ENCODE measurements around the gene CDH4.

Gene CDH4

DNA sequence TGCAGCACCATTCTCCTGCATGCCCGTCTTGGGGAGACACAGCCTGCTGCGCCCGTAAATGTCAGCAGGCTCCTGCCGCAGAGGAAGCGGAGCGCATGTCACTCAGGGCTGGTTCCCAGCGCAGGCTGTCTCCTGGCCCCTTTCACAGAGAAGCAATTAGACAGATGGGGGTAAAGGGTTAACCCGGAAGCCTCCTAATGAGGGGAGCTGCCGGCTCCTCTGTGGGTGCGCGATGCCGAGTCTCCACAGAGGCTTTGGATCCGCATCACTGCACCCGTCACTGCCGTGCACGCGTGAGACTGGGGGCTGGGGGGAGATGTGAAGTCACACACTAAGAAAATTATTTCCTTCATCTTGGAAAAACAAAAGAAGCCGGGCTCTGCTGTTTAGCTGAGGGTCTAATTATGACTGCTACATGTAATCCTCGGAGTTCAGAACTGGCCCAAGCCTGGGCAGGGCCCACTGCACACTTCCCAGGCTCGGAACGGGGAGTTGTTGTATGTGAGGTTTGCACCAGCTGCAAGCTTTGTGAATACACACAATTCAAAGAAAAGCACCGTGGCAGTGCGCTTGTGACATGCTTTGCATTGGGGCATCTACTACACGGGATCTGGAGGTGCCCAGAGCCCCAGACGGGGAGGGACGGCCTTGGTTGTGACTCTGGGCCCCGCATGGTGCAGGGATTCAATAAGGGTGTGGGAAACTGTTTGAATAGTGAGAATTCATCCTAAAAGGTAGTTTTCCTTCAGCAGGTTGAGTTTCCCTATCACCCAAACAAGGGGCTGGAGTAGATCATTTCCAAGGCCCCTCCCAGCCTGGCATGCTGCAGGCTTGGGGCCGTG lies 482.1 kb downstream of the CDH4 start:
- Histone ChIP-seq H2BK120ac (ENCODE audit: low read depth, low read length) (no peak overlapping the region), H3K23ac (ENCODE audit: low read depth, low read length, poor library complexity) (no peak overlapping the region), H3K4me3 (ENCODE audit: low read length in 2 of 2) (no peak overlapping the region), H2BK12ac (ENCODE audit: low read length) (peak overlapping the region; percentile 82), H3K79me1 (ENCODE audit: low read depth, low read length) (no peaks in the 10 kb centered on the region), H3K18ac (ENCODE audit: low read length) (peak overlapping the region; percentile 76), H2BK5ac (ENCODE audit: low read length) (peak overlapping the region; percentile 19), H2AK5ac (ENCODE audit: low read depth, low read length) (no peak overlapping the region), H3K27ac (replicated peaks; ENCODE audit: low read length) (no peak overlapping the region), H3K9ac (ENCODE audit: low read depth, low read length, poor library complexity) (peak overlapping the region; percentile 22), H2AFZ (ENCODE audit: low read length) (peak overlapping the region; percentile 57), H4K8ac (ENCODE audit: low read depth, low read length) (no peak overlapping the region), H3K36me3 (replicated peaks in 1 of 2; ENCODE audit: control insufficient read depth in 2 of 2, insufficient read depth in 2 of 2, low read length in 2 of 2) (no peaks in the 10 kb centered on the region), H3K14ac (ENCODE audit: low read length) (no peak overlapping the region), H3K4ac (ENCODE audit: low read length) (no peak overlapping the region), H3K27me3 (ENCODE audit: control insufficient read depth in 3 of 3, insufficient read depth in 3 of 3, low read depth in 1 of 3, low read length in 3 of 3) (no peaks in the 10 kb centered on the region), H2BK15ac (ENCODE audit: low read length) (no peak overlapping the region), H3K4me1 (ENCODE audit: control insufficient read depth in 2 of 2, insufficient read depth in 1 of 2, low read depth in 1 of 2, low read length in 2 of 2) (peaks cover 20 to 21% of the 10 kb centered on the region in 2 donors), H3K9me3 (replicated peaks in 1 of 2; ENCODE audit: control insufficient read depth in 2 of 2, insufficient read depth in 1 of 2, low read depth in 1 of 2, low read length in 2 of 2) (peaks cover 0 to 2% of the 10 kb centered on the region in 2 donors), H4K91ac (ENCODE audit: low read depth, low read length, poor library complexity) (no peak overlapping the region), H3K4me2 (ENCODE audit: insufficient read depth, low read length, poor library complexity, severe bottlenecking) (no peak overlapping the region)
- WGBS, 2 donors (ENCODE audit: extremely low coverage in 2 of 2, insufficient read length in 2 of 2, insufficient replicate concordance in 1 of 2) = no CpG with 5 or more reads among the region's 28 CpGs
- DNase-seq (ENCODE audit: low spot score) = no peak

DNA sequence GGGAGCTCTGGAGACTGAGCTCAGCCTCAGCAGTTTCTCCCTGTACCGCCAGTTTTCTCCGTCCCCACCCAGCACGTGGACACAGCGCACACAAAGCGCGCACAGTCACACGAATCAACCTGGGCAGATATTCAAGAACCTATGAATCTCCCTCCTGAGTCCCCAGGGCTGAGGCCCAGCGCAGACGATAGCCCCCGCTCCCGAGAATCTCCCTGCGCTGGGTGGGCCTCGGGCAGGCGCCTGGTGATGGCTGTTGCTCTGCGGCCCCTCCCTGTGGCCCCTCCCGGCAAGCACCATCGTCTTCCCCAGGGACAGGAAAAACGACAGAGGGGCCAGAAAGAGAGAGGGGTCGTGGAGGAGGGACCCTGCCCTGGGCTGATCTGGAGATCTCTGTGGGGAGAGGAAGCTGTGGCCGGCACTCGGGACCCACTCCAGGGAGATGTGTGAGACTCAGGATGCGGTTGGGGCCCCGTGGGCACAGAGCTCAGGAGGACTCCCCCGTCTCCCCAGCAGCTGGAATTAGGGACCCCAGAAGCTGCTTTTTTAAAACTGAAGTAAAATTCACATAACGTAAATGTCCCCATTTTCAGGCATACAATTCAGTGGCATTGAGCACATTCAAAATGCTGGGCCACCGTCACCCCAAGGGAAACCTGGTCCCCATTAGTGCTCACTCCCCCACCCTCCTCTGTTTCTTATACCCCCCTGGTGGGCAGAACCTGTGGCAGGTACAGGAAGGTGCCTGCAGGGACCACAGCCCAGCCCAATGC lies 482.9 kb downstream of the CDH4 start:
- no peaks in the 10 kb centered on the region for H3K27me3 ChIP-seq (ENCODE audit: control insufficient read depth in 3 of 3, insufficient read depth in 3 of 3, low read depth in 1 of 3, low read length in 3 of 3)
- H3K27ac ChIP-seq (replicated peaks; ENCODE audit: low read length) = no peak overlapping the region
- no CpG with 5 or more reads among the region's 26 CpGs for WGBS, 2 donors (ENCODE audit: extremely low coverage in 2 of 2, insufficient read length in 2 of 2, insufficient replicate concordance in 1 of 2)

DNA sequence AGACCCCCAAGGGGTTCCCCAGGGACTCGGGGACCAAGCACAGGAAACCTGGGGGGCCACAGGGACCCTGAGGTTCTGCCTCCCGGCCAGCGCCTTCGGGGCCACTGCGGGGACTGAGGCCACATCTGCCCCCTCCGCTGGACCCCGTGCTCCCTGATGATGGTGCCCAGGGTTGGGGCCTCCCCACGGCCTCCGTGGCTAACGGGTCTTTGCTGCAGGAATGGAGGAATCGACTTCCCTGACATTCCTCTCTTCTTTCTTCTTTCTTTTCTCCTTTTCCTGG lies 483.4 kb downstream of the CDH4 start:
- H3K4me3 ChIP-seq (ENCODE audit: low read length in 2 of 2) = no peak overlapping the region
- H3K23ac ChIP-seq (ENCODE audit: low read depth, low read length, poor library complexity) = no peak overlapping the region
- H3K9me3 ChIP-seq (replicated peaks in 1 of 2; ENCODE audit: control insufficient read depth in 2 of 2, insufficient read depth in 1 of 2, low read depth in 1 of 2, low read length in 2 of 2) = peaks cover 0 to 2% of the 10 kb centered on the region in 2 donors
- H3K36me3 ChIP-seq (replicated peaks in 1 of 2; ENCODE audit: control insufficient read depth in 2 of 2, insufficient read depth in 2 of 2, low read length in 2 of 2) = no peaks in the 10 kb centered on the region
- H2AK5ac ChIP-seq (ENCODE audit: low read depth, low read length) = peak overlapping the region; percentile 60
- H2BK5ac ChIP-seq (ENCODE audit: low read length) = no peak overlapping the region
- no peak overlapping the region for H3K27ac ChIP-seq (replicated peaks; ENCODE audit: low read length)
- peak overlapping the region; percentile 50 for H2BK15ac ChIP-seq (ENCODE audit: low read length)
- H3K4ac ChIP-seq (ENCODE audit: low read length) = no peak overlapping the region
- H2BK120ac ChIP-seq (ENCODE audit: low read depth, low read length) = no peak overlapping the region
- H3K14ac ChIP-seq (ENCODE audit: low read length) = no peak overlapping the region
- no peak overlapping the region for H3K4me2 ChIP-seq (ENCODE audit: insufficient read depth, low read length, poor library complexity, severe bottlenecking)
- DNase-seq (ENCODE audit: low spot score) = no peak
- H3K4me1 ChIP-seq (ENCODE audit: control insufficient read depth in 2 of 2, insufficient read depth in 1 of 2, low read depth in 1 of 2, low read length in 2 of 2) = peaks cover 13 to 16% of the 10 kb centered on the region in 2 donors
- H2AFZ ChIP-seq (ENCODE audit: low read length) = no peak overlapping the region
- no peak overlapping the region for H2BK12ac ChIP-seq (ENCODE audit: low read length)
- H3K27me3 ChIP-seq (ENCODE audit: control insufficient read depth in 3 of 3, insufficient read depth in 3 of 3, low read depth in 1 of 3, low read length in 3 of 3) = no peaks in the 10 kb centered on the region
- H3K79me1 ChIP-seq (ENCODE audit: low read depth, low read length) = no peaks in the 10 kb centered on the region
- no peak overlapping the region for H3K9ac ChIP-seq (ENCODE audit: low read depth, low read length, poor library complexity)
- H4K91ac ChIP-seq (ENCODE audit: low read depth, low read length, poor library complexity) = peak overlapping the region; percentile 9
- H4K8ac ChIP-seq (ENCODE audit: low read depth, low read length) = no peak overlapping the region
- WGBS, 2 donors (ENCODE audit: extremely low coverage in 2 of 2, insufficient read length in 2 of 2, insufficient replicate concordance in 1 of 2) = no CpG with 5 or more reads among the region's 11 CpGs
- H3K18ac ChIP-seq (ENCODE audit: low read length) = peak overlapping the region; percentile 72

More for the DNA sequence above, 482.9 kb downstream of the CDH4 start:
- Histone ChIP-seq H4K91ac (ENCODE audit: low read depth, low read length, poor library complexity) (no peak overlapping the region), H2AK5ac (ENCODE audit: low read depth, low read length) (peak overlapping the region; percentile 60), H3K36me3 (replicated peaks in 1 of 2; ENCODE audit: control insufficient read depth in 2 of 2, insufficient read depth in 2 of 2, low read length in 2 of 2) (no peaks in the 10 kb centered on the region), H3K4me2 (ENCODE audit: insufficient read depth, low read length, poor library complexity, severe bottlenecking) (no peak overlapping the region), H3K23ac (ENCODE audit: low read depth, low read length, poor library complexity) (no peak overlapping the region), H3K9me3 (replicated peaks in 1 of 2; ENCODE audit: control insufficient read depth in 2 of 2, insufficient read depth in 1 of 2, low read depth in 1 of 2, low read length in 2 of 2) (peaks cover 0 to 2% of the 10 kb centered on the region in 2 donors), H3K14ac (ENCODE audit: low read length) (no peak overlapping the region), H3K4ac (ENCODE audit: low read length) (no peak overlapping the region), H4K8ac (ENCODE audit: low read depth, low read length) (peak overlapping the region; percentile 1), H3K79me1 (ENCODE audit: low read depth, low read length) (no peaks in the 10 kb centered on the region), H2BK12ac (ENCODE audit: low read length) (peak overlapping the region; percentile 82), H2BK5ac (ENCODE audit: low read length) (peak overlapping the region; percentile 19), H2AFZ (ENCODE audit: low read length) (peak overlapping the region; percentile 57), H3K4me3 (ENCODE audit: low read length in 2 of 2) (no peak overlapping the region), H3K18ac (ENCODE audit: low read length) (peak overlapping the region; percentile 72), H2BK120ac (ENCODE audit: low read depth, low read length) (peak overlapping the region; percentile 39), H3K4me1 (ENCODE audit: control insufficient read depth in 2 of 2, insufficient read depth in 1 of 2, low read depth in 1 of 2, low read length in 2 of 2) (peaks cover 15 to 16% of the 10 kb centered on the region in 2 donors), H2BK15ac (ENCODE audit: low read length) (peak overlapping the region; percentile 50), H3K9ac (ENCODE audit: low read depth, low read length, poor library complexity) (no peak overlapping the region)
- no peak for DNase-seq (ENCODE audit: low spot score)

DNA sequence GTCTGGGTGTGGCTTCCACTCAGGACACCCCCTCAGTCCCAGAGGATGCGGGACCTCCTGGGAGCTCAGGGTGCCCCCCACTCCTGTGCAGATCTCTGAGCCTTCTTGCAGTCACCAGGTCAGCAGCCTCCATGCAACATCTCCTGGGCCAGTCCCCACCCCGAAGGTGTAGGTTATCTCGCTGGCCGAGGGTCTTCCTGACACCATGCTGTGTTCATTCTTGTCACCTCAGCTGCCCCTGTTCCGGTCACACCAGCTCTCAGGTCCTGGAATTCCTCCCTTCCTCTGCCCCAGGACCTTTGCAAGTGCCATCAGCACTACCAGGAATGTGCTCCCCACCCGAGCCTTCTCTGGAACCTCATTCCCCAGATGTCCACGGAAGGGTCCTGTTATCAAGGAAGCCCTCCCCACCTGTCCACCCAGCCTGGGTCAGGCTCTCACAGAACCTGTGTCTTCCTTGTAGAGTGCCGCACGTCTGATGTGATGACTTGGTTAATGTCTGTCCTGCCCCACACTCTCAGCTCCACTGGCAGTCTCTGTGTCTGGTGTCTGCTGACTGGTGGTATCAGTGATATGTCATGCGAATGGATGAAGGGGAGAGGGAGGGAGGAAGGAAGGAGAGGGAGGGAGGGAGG lies 484.1 kb downstream of the CDH4 start:
- H3K4me2 ChIP-seq (ENCODE audit: insufficient read depth, low read length, poor library complexity, severe bottlenecking) = no peak overlapping the region
- H3K9ac ChIP-seq (ENCODE audit: low read depth, low read length, poor library complexity) = no peak overlapping the region
- peak overlapping the region; percentile 52 for H2BK15ac ChIP-seq (ENCODE audit: low read length)
- H3K79me1 ChIP-seq (ENCODE audit: low read depth, low read length) = no peaks in the 10 kb centered on the region
- no peak overlapping the region for H2BK12ac ChIP-seq (ENCODE audit: low read length)
- 100% methylated on average over 1 of the region's 10 CpGs; no CpG with 5 or more reads in 1 of the 2 donors for WGBS, 2 donors (ENCODE audit: extremely low coverage in 2 of 2, insufficient read length in 2 of 2, insufficient replicate concordance in 1 of 2)
- no peaks in the 10 kb centered on the region for H3K27me3 ChIP-seq (ENCODE audit: control insufficient read depth in 3 of 3, insufficient read depth in 3 of 3, low read depth in 1 of 3, low read length in 3 of 3)
- no peak overlapping the region for H3K4me3 ChIP-seq (ENCODE audit: low read length in 2 of 2)
- no peak overlapping the region for H3K4ac ChIP-seq (ENCODE audit: low read length)
- no peaks in the 10 kb centered on the region for H3K36me3 ChIP-seq (replicated peaks in 1 of 2; ENCODE audit: control insufficient read depth in 2 of 2, insufficient read depth in 2 of 2, low read length in 2 of 2)
- H3K9me3 ChIP-seq (replicated peaks in 1 of 2; ENCODE audit: control insufficient read depth in 2 of 2, insufficient read depth in 1 of 2, low read depth in 1 of 2, low read length in 2 of 2) = peaks cover 0 to 2% of the 10 kb centered on the region in 2 donors
- no peak overlapping the region for H3K23ac ChIP-seq (ENCODE audit: low read depth, low read length, poor library complexity)
- no peak overlapping the region for H3K27ac ChIP-seq (replicated peaks; ENCODE audit: low read length)
- no peak for DNase-seq (ENCODE audit: low spot score)
- H3K18ac ChIP-seq (ENCODE audit: low read length) = peak overlapping the region; percentile 65
- no peak overlapping the region for H2AFZ ChIP-seq (ENCODE audit: low read length)
- no peak overlapping the region for H2BK120ac ChIP-seq (ENCODE audit: low read depth, low read length)
- peak overlapping the region; percentile 60 for H2AK5ac ChIP-seq (ENCODE audit: low read depth, low read length)
- peaks cover 13 to 16% of the 10 kb centered on the region in 2 donors for H3K4me1 ChIP-seq (ENCODE audit: control insufficient read depth in 2 of 2, insufficient read depth in 1 of 2, low read depth in 1 of 2, low read length in 2 of 2)
- no peak overlapping the region for H3K14ac ChIP-seq (ENCODE audit: low read length)
- H4K8ac ChIP-seq (ENCODE audit: low read depth, low read length) = no peak overlapping the region
- no peak overlapping the region for H2BK5ac ChIP-seq (ENCODE audit: low read length)
- peak overlapping the region; percentile 9 for H4K91ac ChIP-seq (ENCODE audit: low read depth, low read length, poor library complexity)
